NCI-H2196 (cell line): Measurements from ENCODE around the gene SNX7.
A peak's percentile ranks its signal among the peaks of the same experiment; 100 is the strongest.

Experiments used
- DNase-seq: peaks from one replicate; lab custom pipeline; 2025; ENCODE audit not compliant: unreplicated experiment; lab: John Stamatoyannopoulos, UW

SNX7 gene

DNA sequence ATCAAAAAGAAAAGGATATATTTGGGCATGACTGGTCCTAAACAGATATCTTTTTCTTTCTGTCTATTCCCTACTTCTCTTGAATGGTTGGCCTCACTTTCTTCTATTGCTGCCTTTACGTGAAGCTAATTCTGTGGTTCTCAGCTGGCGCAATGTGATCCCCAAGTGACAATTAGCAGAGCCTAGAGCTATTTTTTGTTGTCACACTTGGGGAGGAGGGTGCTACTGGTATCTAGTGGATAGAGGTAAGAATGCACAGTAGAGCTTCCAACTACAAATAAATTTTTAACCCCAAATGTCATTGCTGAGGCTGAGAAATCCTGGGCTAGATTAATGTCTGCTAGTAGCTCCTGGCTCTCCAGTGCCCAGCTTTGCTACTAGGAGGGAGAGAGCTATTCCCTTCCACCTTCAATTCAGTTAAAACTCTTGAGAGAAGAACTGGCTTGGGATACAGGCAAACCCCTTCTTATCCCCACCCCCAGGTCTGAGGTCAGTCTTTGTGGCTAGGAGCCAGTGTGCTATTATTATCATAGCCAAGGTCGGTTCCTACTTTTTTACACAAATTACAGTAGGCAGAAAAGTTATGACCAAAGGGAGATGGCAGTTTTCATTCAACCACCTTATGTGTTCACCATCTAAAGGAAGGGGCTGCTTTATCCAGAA lies 102.1 kb downstream of the SNX7 start:
- no peak for DNase-seq

DNA sequence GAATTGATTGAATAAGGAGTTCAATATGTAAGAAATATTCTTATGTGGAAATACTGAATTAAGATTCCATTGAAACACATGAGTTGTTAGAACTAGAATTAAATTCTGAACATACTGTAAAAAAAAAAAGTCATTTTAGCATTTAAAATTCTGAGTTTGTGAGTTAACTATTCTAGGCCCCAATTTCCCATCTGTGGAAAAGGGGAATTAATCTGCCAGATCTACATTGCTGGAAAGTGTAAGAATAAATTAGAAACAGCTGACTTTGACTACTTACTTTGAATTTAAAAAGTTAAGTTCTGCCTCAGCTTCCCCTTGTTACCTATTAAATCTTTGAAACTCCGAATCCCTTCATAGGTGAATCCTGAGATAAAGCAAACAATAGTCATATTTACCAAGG lies 103.0 kb downstream of the SNX7 start:
- no peak for DNase-seq

DNA sequence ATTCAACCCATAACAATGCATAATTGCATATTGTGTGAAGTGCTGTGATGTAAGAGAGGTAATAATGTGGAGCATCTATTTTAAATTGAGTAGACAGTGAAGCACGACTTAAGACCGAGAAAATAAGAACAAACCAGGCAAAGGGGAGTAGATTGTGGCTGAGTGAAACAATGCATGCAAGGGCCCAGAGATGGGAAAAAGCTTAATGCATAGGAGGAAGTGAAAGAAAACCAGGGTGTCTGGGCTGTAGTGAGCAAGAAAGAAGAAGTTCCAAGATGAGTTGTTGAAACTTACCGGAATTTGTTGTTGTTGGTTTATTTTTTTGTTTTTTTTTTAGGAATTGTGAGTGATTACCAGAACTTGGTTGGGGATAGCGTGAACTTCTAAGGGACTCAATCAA lies 104.7 kb downstream of the SNX7 start:
- no peak for DNase-seq

DNA sequence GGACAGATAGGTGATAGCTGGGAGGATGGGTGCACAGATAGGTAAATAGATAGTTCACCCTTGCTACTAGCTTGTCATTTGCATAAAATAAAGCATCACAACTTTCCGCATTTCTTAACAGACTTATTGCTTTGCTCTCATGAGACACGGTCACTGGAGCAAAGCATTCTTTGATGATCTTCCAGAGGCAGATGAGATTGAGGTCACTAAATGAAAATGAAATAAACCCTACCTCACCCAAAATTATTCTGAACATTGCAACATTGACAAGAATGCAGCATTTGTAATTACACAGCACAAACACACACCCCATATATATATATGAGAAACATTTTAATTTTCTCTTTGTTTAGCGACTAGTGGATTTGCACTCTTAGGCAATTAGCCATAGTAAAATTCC lies 107.6 kb downstream of the SNX7 start:
- DNase-seq = no peak

DNA sequence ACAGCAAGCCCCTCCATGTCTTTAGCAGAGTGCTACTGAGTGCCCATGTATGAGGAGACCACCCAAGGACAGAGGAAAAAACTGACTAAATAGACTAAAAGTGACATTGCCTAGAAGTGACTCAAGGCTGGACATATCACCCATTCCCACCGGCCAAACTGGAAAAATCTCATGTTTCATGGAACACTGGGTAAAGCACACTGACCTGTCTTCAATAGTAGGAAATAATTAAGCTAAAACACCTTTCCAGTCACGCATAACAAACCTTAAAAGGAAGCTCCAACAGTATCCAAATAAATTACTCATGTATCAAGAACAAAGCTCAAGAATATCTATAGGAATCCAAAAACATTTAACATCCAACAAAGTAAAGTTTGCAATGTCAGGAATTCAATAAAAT lies 120.4 kb downstream of the SNX7 start:
- DNase-seq = no peak

DNA sequence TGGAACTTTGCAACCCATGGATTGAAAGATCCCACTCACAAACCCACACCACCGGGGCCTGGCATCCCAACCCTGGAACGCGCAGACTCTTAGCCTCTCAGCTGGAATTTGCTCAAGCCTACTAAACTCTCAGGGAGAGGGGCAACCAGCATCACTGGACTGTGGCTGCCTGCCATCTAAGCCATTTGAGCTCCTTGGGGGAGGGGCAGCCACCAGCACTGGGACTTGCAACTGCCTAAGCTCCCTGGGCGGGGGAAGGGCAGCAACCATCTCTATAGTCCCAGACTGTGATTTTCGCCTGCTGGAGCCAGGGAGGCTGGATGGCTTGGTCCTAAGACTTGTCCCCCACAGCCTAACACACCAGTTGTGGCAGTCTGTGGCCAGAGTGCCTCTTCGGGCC lies 122.3 kb downstream of the SNX7 start:
- no peak for DNase-seq

DNA sequence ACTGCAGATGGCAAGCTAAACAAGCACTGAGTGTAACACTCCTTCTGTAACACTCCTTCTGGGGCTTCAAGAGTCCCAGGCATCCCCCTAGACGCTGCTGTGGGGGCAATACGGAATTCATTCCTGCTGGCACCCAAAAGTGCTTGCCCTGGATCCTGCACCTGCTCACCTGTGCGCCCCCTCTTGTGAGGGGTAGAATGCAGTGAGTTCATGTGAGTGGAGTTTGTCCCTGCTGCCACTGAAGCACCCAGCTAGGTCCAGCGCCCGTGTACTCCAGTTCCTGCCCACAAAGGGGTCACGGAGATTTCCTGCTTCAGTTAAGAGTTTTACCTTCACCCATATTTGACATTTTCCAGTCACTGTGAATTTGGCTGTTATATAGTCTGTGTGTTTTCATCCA lies 130.0 kb downstream of the SNX7 start:
- no peak for DNase-seq

DNA sequence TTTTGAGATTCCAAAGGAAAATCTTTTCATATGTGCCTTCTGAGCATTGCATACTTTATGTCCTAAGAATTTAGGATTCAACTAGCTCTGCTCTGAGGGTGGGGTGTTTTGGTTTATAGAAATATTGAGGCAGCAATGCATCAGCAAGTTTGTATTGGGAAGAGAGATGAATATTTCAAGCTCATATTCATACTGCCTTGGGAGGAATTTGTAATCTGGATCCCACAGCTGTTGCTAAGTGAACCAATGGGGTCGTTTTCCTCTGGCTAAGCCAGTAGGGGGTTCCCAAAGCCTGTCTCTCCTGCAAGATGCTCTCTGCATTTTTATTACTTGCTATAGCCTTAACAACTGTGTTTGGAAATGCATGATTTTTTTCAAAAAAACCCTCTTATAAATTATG lies 130.6 kb downstream of the SNX7 start:
- DNase-seq = no peak

DNA sequence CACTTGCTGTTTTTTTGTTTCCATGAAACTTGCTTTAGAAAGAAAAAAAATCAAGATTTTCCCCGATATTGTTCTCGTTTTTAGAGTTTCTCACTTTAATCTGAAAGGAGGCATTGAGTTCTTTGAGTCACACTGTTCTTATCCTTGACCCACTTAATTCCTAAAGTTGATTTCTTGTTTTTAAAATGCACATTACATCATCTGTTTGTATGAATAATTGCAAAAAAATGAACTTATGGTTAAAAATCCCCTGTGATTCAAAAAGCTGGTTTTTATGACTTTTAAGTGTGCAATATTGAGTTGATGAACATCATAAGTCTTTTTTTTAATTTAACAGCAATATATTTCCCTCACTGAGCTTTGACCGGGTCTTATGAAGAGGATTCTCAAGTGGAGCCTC lies 131.6 kb downstream of the SNX7 start:
- no peak for DNase-seq

DNA sequence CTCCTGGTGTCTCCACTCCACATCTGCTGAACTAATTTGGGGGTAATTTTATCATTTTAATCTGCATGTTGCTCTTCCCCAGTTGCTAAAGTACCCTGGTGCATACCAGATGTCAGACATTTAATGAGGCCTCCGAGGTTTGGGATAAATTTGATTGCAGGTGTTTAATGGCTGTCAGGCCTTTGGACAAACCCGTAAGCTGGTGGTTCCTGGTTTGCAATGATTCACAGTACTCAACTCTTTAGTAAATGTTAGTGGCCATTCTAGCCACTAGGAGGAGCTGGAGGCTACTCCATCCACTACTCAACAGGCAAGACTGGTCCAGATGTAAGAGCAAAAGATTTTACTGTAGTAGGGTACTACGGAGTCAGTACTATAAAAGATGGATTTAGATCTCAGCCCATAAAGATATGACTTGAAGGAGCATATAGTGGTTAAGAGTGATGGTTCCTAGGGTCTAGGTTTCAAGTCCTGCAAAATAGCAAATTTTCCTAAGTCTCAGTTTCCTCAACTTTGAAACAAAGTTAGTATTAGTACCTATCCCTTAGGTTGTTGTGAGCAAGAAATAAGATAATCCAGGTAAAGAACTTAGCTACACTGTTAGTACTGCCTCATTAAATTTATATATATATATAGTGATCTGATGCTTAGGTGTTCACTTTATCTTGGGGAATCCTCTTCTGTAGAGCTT lies 132.8 kb downstream of the SNX7 start:
- DNase-seq = peak; percentile 19

DNA sequence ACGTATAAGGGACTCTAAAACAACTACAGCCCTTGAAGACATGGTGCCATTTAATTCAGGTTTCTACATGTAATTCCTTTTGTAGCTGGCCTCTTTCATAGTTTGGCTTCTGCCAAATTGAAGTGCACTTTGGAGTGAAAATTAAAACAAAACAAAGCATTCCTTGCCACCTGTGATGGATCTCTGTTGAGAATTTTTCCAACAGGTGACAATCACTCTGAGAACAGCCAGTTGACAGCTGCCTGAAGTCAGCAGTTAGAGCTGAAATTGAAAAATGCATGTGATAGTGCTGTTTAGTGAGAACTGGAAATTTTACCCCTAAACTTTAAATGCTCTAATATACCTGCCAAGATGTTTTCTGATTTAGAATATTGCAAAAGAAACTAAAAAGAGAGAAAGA lies 134.5 kb downstream of the SNX7 start:
- no peak for DNase-seq

DNA sequence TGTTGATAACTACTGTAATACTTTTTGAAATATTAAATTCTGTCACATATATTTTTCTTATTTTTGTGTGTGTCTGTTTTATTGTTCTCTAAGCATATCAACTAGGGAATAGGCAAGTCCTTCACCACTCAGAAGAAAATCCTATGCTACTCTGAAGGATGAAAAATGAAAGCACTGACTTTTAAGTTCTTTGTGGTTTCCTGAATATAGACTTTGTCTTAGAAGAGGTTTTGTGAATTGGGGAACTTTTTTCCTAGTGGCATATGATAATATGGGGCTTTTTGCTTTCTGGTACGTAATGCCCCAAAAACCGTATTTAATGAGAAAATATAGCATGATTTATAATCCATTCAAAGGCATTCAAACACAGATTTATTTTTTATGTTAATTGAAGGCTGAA lies 136.0 kb downstream of the SNX7 start:
- no peak for DNase-seq
